Endothelial cell of umbilical vein (primary cell): ENCODE data around the gene ANKMY1. TPM values are rescaled to one million over a fixed set of nuclear protein-coding genes. Genes with fewer than 3 reads are reported as not detected.

ENCODE experiments used
- BruUV-seq: library from RNA; stranded (reverse); fragments of 400-500 nt; replicated peaks from 2 replicates; lab custom pipeline; 2021; lab: Mats Ljungman, UMichigan
- CTCF ChIA-PET: fragments of 300-600, 350-600 bp; sonication (Branson Sonifier 250); formaldehyde crosslinking; loops from one replicate; lab custom pipeline; 2021; ENCODE audit warnings: antibody characterized with exemption, inconsistent platforms; lab: Charles Lee
- POLR2A ChIA-PET: fragments of 300-600, 350-600 bp; sonication (Branson Sonifier 250); formaldehyde crosslinking; loops from one replicate; lab custom pipeline; 2021; ENCODE audit warnings: antibody characterized with exemption, inconsistent platforms; lab: Charles Lee
- DNase-seq: peaks from one replicate; pipeline ENCODE4 v3.0.0-alpha.2; 2011; ENCODE audit warnings: low read depth, low spot score
- FAIRE-seq: peaks from 2 replicates; lab custom pipeline; 2011; peaks lifted over from hg19 to GRCh38; lab: Jason Lieb, UNC
- H2AFZ ChIP-seq: 2 replicates; pipeline ENCODE4 v1.6.0; 2012; ENCODE audit warnings: low read depth, low read length, control low read depth, inconsistent platforms
- H3K27ac ChIP-seq: 2 replicates; pipeline ENCODE4 v1.5.1; 2011; ENCODE audit warnings: low read depth, mild to moderate bottlenecking, control low read depth, low read length, moderate library complexity; ENCODE audit not compliant: insufficient read depth
- H3K27me3 ChIP-seq, 2 experiments: 2 replicates each; pipeline versions ENCODE4 v1.6.0 to v1.6.1; 2011; ENCODE audit warnings: low read length in 2 of 2, mixed read lengths in 1 of 2; ENCODE audit not compliant: control insufficient read depth in 2 of 2, insufficient read depth in 2 of 2
- H3K36me3 ChIP-seq, 2 experiments: 2 replicates in 1 of 2; 3 replicates in 1 of 2; pipeline ENCODE4 v1.5.1; 2011; ENCODE audit warnings: low read length in 2 of 2, mild to moderate bottlenecking in 1 of 2, moderate library complexity in 1 of 2; ENCODE audit not compliant: control insufficient read depth in 2 of 2, insufficient read depth in 2 of 2; ENCODE audit errors: extremely low read depth in 1 of 2
- H3K4me1 ChIP-seq: 3 replicates; pipeline ENCODE4 v1.5.1; 2011; ENCODE audit warnings: mild to moderate bottlenecking, low read length; ENCODE audit not compliant: control insufficient read depth, insufficient read depth; ENCODE audit errors: extremely low read depth
- H3K4me2 ChIP-seq: 2 replicates; pipeline ENCODE4 v1.6.1; 2011; ENCODE audit warnings: low read length, control low read depth, mixed read lengths; ENCODE audit not compliant: insufficient read depth
- H3K4me3 ChIP-seq, 3 experiments: fragments of 200-600 bp in 1 of 3; sonication (generic), shearing (Covaris generic) in 1 of 3; replicated peaks in 1 of 3; 2 replicates each; pipeline ENCODE4 v1.5.1; 2011 to 2016; ENCODE audit warnings: control low read depth in 3 of 3, low read length in 3 of 3, mild to moderate bottlenecking in 2 of 3, inconsistent platforms in 1 of 3, low read depth in 1 of 3, moderate library complexity in 1 of 3; ENCODE audit not compliant: insufficient read depth in 1 of 3
- H3K79me2 ChIP-seq: 2 replicates; pipeline ENCODE4 v1.6.0; 2012; ENCODE audit warnings: low read length, inconsistent platforms; ENCODE audit not compliant: control insufficient read depth, insufficient read depth
- H3K9ac ChIP-seq: replicated peaks from 2 replicates; pipeline ENCODE3; 2011; ENCODE audit warnings: low read length, control low read depth; ENCODE audit not compliant: insufficient read depth; ENCODE audit errors: extremely low read depth
- H3K9me1 ChIP-seq: replicated peaks from 3 replicates; pipeline ENCODE4 v1.6.0; 2011; ENCODE audit warnings: mild to moderate bottlenecking, low read length; ENCODE audit not compliant: control insufficient read depth, insufficient read depth; ENCODE audit errors: extremely low read depth
- H3K9me3 ChIP-seq: replicated peaks from 2 replicates; pipeline ENCODE4 v1.5.1; 2012; ENCODE audit warnings: low read length, inconsistent platforms; ENCODE audit not compliant: control insufficient read depth, insufficient read depth
- H4K20me1 ChIP-seq: replicated peaks from 2 replicates; pipeline ENCODE3; 2011; ENCODE audit warnings: mild to moderate bottlenecking, low read length; ENCODE audit not compliant: control insufficient read depth, insufficient read depth; ENCODE audit errors: extremely low read depth
- CTCF ChIP-seq, 2 donors: IDR thresholded peaks; 1 replicate in 1 of 2; 2 replicates in 1 of 2; pipeline ENCODE4 v1.5.1; 2011; ENCODE audit warnings: low read length in 2 of 2, mild to moderate bottlenecking in 2 of 2, moderate library complexity in 2 of 2, control low read depth in 1 of 2, inconsistent platforms in 1 of 2, low read depth in 1 of 2; ENCODE audit not compliant: insufficient read depth in 1 of 2; ENCODE audit errors: extremely low read depth in 1 of 2
- EZH2 ChIP-seq: IDR thresholded peaks from 2 replicates; pipeline ENCODE4 v1.6.1; 2012; ENCODE audit warnings: borderline replicate concordance, low read depth, mild to moderate bottlenecking, moderate library complexity, low read length, inconsistent platforms; ENCODE audit not compliant: severe bottlenecking
- FOS ChIP-seq: IDR thresholded peaks from 2 replicates; pipeline ENCODE4 v1.6.1; 2011; ENCODE audit warnings: mild to moderate bottlenecking, low read length, moderate library complexity, borderline replicate concordance; ENCODE audit not compliant: insufficient read depth
- GATA2 ChIP-seq: IDR thresholded peaks from 2 replicates; pipeline ENCODE4 v1.7.0; 2011; ENCODE audit warnings: low read depth, mild to moderate bottlenecking, moderate library complexity, mixed read lengths, low read length; ENCODE audit not compliant: insufficient read length, insufficient read depth
- JUN ChIP-seq: IDR thresholded peaks from 2 replicates; pipeline ENCODE4 v1.6.1; 2011; ENCODE audit warnings: borderline replicate concordance, low read depth; ENCODE audit not compliant: insufficient read length, insufficient read depth
- MAX ChIP-seq: IDR thresholded peaks from 2 replicates; pipeline ENCODE4 v1.6.1; 2011; ENCODE audit not compliant: insufficient read depth, insufficient read length
- MYC ChIP-seq: IDR thresholded peaks from one replicate; pipeline ENCODE4 v1.6.1; 2011; ENCODE audit warnings: mild to moderate bottlenecking, low read depth, low read length
- POLR2A ChIP-seq: IDR thresholded peaks from 2 replicates; pipeline ENCODE4 v1.6.1; 2012; ENCODE audit warnings: low read depth, mild to moderate bottlenecking, control low read depth, low read length
- POLR2AphosphoS5 ChIP-seq: IDR thresholded peaks from 2 replicates; pipeline ENCODE4 v1.6.1; 2012; ENCODE audit warnings: low read depth, mild to moderate bottlenecking, control low read depth, low read length, moderate library complexity; ENCODE audit not compliant: insufficient read depth
- dilution Hi-C: fragments of 300-500 bp; cut with MboI; formaldehyde crosslinking; loops from one replicate; pipeline ENCODE4 v1.15.0; 2019; ENCODE audit warnings: low sequenced_read_pairs; ENCODE audit not compliant: extremely low pct_ligation_motif_present
- intact Hi-C: fragments of 100-400 bp; cut with micrococcal nuclease; formaldehyde crosslinking; loops from one replicate; pipeline ENCODE4 v1.10.0; 2022
- polyA plus RNA-seq, 4 experiments: library from polyadenylated mRNA; depleted of rRNA in 3 of 4; stranded (reverse) in 3 of 4; unstranded in 1 of 4; fragments of >200 nt; gene quantifications; 2 replicates each; pipeline versions ENCODE4 v1.2.1 to v1.2.3, GENCODE V29; 2011 to 2012; ENCODE audit warnings: missing spikeins in 1 of 4
- total RNA-seq: library from RNA; stranded (reverse); gene quantifications from 2 replicates; pipeline ENCODE4 v1.2.3, GENCODE V29; 2021

Gene ANKMY1
- total and polyA plus RNA-seq, 2 donors (not counting 3 experiments of a cell fraction or from before 2014, with no cell fraction given): 9.0 to 16.0 TPM

GRCh38 chr2:240523451-240524281 lies 34.1 kb downstream of the ANKMY1 start:
- no peak overlapping the region for H3K27ac ChIP-seq
- H3K4me3 ChIP-seq: no peak overlapping the region
- ChIA-PET POLR2A (no interaction called here), CTCF (interaction anchor here (1.2 kb wide), 1 partner anchor 10 kb away, joined by 5 read pairs; no protein-coding TSS in a partner anchor)
- H3K27me3 ChIP-seq: peaks cover 3 to 9% of the 10 kb centered on the region in 2 experiments
- FAIRE-seq: no peak
- intact Hi-C loops (no loop called here), dilution Hi-C loops (no loop called here)
- H3K9me1 ChIP-seq: no peaks in the 10 kb centered on the region
- no peaks in the 10 kb centered on the region for H3K79me2 ChIP-seq
- H3K9ac ChIP-seq: no peak overlapping the region
- no TSS peak for BruUV-seq
- no peak for DNase-seq
- H3K9me3 ChIP-seq: peaks cover 5% of the 10 kb centered on the region
- no peak overlapping the region for H2AFZ ChIP-seq
- no peak for TF ChIP-seq EZH2
- no peaks in the 10 kb centered on the region for H4K20me1 ChIP-seq
- H3K4me1 ChIP-seq: no peaks in the 10 kb centered on the region
- H3K36me3 ChIP-seq: no peaks in the 10 kb centered on the region
- no peak overlapping the region for H3K4me2 ChIP-seq

GRCh38 chr2:240522406-240522805 lies 35.4 kb downstream of the ANKMY1 start:
- dilution Hi-C loops (no loop called here), intact Hi-C loops (no loop called here)
- H3K4me2 ChIP-seq: no peak overlapping the region
- no peaks in the 10 kb centered on the region for H3K36me3 ChIP-seq
- H3K9ac ChIP-seq: no peak overlapping the region
- H3K9me3 ChIP-seq: peaks cover 5% of the 10 kb centered on the region
- no peak overlapping the region for H2AFZ ChIP-seq
- ChIA-PET CTCF (interaction anchor here (1.0 to 1.6 kb wide), 3 partner anchors 8 to 44 kb away, joined by 3 to 5 read pairs (median 4); no protein-coding TSS in a partner anchor), POLR2A (no interaction called here)
- H3K4me1 ChIP-seq: no peaks in the 10 kb centered on the region
- no TSS peak for BruUV-seq
- H3K9me1 ChIP-seq: no peaks in the 10 kb centered on the region
- H3K27me3 ChIP-seq: peaks cover 3 to 9% of the 10 kb centered on the region in 2 experiments
- DNase-seq (no peak), FAIRE-seq (no peak)
- no peaks in the 10 kb centered on the region for H4K20me1 ChIP-seq
- no peak overlapping the region for H3K27ac ChIP-seq
- no peak for TF ChIP-seq FOS
- no peak for TF ChIP-seq CTCF (IDR thresholded peaks at IDR 0.05; ENCODE audit: extremely low read depth in 1 of 2, insufficient read depth in 1 of 2, low read depth in 1 of 2, low read length in 2 of 2)
- no peak for TF ChIP-seq POLR2AphosphoS5
- TF ChIP-seq JUN: no peak
- TF ChIP-seq MAX: no peak
- TF ChIP-seq POLR2A: no peak
- TF ChIP-seq EZH2: no peak
- TF ChIP-seq GATA2: no peak
- TF ChIP-seq MYC: no peak
- H3K4me3 ChIP-seq: no peak overlapping the region
- H3K79me2 ChIP-seq: no peaks in the 10 kb centered on the region
